Memory B cell (primary cell): ENCODE measurements around the gene BAD.

Experiments used
- ATAC-seq: fragments of 150-1000 bp; cut with Tn5 transposase; 2 replicates; pipeline ENCODE4 v1.10.0; 2021; ENCODE audit warnings: low read depth, mild to moderate bottlenecking, moderate library complexity
- DNase-seq, 2 donors: peaks; one replicate each; pipeline ENCODE4 v3.0.0; 2022; ENCODE audit warnings: low spot score in 2 of 2
- H3K27ac Mint-ChIP-seq: one replicate; pipeline ENCODE4 v1.8.0; 2022; ENCODE audit warnings: mild to moderate bottlenecking, moderate library complexity, mixed read lengths
- H3K27me3 Mint-ChIP-seq: one replicate; pipeline ENCODE4 v1.8.0; 2022; ENCODE audit warnings: mixed read lengths
- H3K36me3 Mint-ChIP-seq: one replicate; pipeline ENCODE4 v1.8.0; 2022; ENCODE audit warnings: mild to moderate bottlenecking, mixed read lengths
- H3K4me1 Mint-ChIP-seq: one replicate; pipeline ENCODE4 v1.8.0; 2022; ENCODE audit warnings: mixed read lengths
- H3K4me3 Mint-ChIP-seq: one replicate; pipeline ENCODE4 v1.8.0; 2022; ENCODE audit warnings: mild to moderate bottlenecking, moderate library complexity, mixed read lengths
- H3K9me3 Mint-ChIP-seq: one replicate; pipeline ENCODE4 v1.8.0; 2022; ENCODE audit warnings: mixed read lengths

BAD gene

DNA sequence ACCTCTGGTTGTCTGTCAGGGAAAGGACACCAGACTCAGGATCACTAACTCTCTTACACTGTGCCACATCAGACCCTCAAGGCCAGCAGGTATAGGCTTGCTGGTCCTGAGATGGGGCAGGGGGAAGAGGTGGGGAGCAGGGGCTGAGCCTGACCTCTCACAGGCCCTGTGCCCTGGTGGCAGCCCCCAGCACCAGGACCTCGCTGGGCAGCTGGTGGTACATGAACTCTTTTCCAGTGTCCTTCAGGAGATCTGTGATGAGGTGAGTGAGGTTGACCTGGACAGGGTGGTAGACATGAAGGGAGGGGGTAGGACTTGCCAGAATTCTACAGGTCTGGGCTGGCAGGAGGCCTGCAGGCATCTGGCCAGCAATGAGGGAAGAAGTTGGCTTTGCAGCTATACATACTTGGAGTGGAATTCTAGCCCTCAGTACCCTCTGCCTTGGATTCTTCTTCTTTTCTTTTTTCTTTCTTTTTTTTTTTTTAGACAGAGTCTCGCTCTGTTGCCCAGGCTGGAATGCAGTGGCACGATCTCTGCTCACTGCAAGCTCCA lies 57.0 kb downstream of the BAD start:
- H3K4me3 Mint-ChIP-seq = peak overlapping the region; percentile 94
- no peaks in the 10 kb centered on the region for H3K9me3 Mint-ChIP-seq
- H3K27me3 Mint-ChIP-seq = no peaks in the 10 kb centered on the region
- no peaks in the 10 kb centered on the region for H3K36me3 Mint-ChIP-seq
- ATAC-seq (no peak), DNase-seq (no peak)
- peaks cover 37% of the 10 kb centered on the region for H3K4me1 Mint-ChIP-seq
- H3K27ac Mint-ChIP-seq = peak overlapping the region; percentile 89

DNA sequence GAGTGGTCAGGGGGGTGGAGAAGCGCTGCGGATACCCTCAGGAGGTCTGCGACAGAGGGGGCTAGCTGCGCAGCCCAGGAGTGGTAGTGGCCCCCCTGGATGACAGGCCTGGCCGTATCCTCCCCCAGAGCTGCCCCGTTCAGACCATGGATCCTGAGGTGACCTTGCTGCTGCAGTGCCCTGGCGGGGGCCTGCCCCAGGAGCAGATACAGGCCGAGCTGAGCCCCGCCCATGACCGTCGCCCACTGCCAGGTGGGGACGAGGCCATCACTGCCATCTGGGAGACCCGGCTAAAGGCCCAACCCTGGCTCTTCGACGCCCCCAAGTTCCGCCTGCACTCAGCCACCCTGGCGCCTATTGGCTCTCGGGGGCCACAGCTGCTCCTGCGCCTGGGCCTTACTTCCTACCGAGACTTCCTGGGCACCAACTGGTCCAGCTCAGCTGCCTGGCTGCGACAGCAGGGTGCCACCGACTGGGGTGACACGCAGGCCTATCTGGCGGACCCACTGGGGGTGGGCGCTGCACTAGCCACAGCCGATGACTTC lies 57.9 kb downstream of the BAD start:
- H3K36me3 Mint-ChIP-seq = no peaks in the 10 kb centered on the region
- DNase-seq = peak in 1 of 2 donors; percentile 56

DNA sequence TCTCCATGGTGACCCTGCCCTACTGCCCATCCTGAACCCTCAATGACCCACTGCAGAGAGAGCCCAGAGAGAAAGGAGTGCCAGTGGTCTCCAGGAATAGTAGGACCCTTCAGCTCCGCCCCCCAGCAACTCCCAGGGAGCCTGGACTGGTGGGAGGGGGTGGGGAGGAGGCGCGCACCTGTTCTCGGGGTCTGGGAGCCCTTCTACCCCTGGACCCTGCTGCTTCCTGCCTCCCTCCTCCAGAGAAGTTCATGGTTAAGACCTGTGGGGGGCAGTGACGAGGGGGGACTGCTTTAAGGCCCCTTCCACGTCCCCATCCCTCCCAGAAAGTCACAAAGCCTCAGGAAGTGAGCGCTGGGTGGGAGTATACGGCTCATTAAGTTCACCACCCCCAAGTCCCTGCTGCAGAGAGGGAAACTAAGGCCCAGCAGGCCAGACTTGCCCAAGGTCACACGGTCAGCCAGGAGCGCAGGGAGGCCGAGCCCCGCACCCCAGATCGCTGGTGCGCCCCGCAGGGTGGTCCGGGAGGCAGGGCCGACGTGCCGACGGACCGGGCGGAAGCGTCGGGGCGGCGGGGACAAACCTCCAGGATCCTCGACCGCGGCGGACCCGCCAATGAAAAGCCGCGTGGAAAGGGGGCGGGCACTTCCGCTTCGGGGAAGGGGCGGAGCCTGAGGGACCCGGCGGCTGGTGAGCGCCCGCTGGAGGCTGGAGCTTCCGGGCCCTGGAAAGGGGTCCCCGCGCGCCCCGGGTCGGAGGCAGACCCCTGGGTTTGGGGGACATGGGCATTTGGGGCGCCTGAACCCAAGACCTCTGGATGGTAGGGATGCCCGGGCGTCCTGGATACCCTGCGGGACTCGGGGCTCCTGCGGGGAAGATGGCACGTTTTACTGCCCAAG lies 58.6 kb downstream of the BAD start, which contains the start of the genes NUDT22 and TRPT1:
TSS of gene NUDT22 (plus strand) at position 667 of the 899 bp plus-strand sequence. CDS start 379 bp downstream, outside the sequence.
TSS of gene TRPT1 (minus strand) at position 579 of the 899 bp plus-strand sequence. CDS start at position 253, 326 bp downstream.
- peak; percentile 62 for ATAC-seq
- Mint-ChIP-seq H3K9me3 (no peaks in the 10 kb centered on the region), H3K27me3 (no peaks in the 10 kb centered on the region), H3K36me3 (peaks cover 2% of the 10 kb centered on the region), H3K4me3 (peak within 1 kb of the TSS; percentile 94), H3K4me1 (peaks cover 29% of the 10 kb centered on the region), H3K27ac (peak within 1 kb of the TSS; percentile 89)
- peak; percentile 86 to 88 for DNase-seq

More for the DNA sequence above, 57.9 kb downstream of the BAD start:
- Mint-ChIP-seq H3K9me3 (no peaks in the 10 kb centered on the region), H3K4me3 (peak overlapping the region; percentile 94), H3K27ac (peak overlapping the region; percentile 89), H3K27me3 (no peaks in the 10 kb centered on the region), H3K4me1 (peaks cover 33% of the 10 kb centered on the region)
- peak; percentile 26 for ATAC-seq

DNA sequence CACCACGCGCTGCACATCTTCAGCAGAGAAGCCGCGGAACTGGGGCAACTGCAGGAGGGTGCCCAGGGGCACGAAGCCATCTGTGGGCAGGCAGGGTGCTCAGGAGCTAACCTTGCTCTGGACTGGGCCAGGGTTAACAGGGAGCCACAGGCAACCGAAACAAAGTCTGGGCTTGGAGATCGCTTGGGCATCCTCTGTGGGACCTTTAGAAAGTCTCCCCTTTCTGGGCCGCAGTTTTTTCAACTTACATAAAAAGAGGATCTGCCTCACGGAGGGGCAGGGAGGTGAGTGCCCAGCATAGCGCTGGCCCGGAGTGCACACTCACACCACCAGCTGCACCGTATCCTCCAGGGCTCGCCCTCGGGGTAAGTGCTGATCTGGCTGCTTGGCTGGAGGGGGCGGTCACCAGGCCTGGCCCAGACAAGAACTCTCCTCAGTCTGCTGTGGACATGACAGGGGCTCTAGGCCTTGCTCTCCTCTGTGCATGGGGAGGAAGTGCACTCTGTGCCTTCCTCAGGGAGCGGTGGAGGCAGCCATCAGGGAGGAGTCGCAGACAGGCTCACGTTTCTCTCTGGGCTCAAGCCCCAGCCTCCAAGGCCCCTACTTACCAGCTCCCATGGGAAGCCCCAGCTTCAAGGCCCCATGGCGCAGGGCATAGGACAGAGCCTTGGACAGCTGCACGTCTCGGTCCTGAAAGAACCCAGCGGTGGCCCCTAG lies 59.4 kb downstream of the BAD start:
- ATAC-seq = no peak
- no peaks in the 10 kb centered on the region for H3K27me3 Mint-ChIP-seq
- H3K9me3 Mint-ChIP-seq = no peaks in the 10 kb centered on the region
- DNase-seq = peak in 1 of 2 donors; percentile 16
- peak overlapping the region; percentile 89 for H3K27ac Mint-ChIP-seq
- peak overlapping the region; percentile 94 for H3K4me3 Mint-ChIP-seq
- H3K36me3 Mint-ChIP-seq = peaks cover 2% of the 10 kb centered on the region
- H3K4me1 Mint-ChIP-seq = peaks cover 28% of the 10 kb centered on the region

DNA sequence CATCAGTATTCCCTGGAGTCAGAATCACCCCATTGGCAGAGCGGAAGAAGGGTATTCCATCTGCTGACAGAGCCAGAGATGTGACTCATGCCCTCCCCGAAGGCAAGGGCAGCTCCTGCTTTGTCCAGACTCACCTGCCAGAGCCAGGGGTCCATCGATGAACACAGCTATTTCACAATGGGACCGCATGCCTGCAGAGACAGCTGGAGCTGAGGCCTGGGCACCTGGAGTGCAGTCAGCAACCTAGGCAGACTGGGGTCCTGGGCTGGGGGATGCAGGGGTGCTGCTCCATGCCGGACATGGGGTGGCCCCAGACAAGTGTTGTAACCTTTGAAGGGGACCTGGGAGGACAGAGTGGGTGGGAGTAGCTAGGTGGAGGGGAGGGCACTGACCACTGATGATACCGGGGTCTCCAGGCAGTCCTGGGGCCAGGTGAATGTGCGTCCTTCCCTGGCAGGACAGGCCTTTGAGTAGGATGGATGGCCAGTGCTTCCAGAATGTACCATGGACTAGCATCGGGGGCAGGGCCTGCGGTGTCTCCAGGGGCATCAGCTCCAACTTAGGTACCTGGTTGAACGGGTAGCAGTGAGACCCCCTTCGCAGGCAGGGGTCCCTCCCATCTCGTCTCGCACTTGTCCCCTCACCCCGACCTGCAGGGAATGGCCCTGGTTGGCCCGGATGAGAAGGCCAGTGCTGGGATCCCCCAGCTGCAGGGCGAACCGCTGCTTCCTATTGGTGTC lies 60.1 kb downstream of the BAD start:
- H3K27me3 Mint-ChIP-seq = no peaks in the 10 kb centered on the region
- DNase-seq (no peak), ATAC-seq (no peak)
- peaks cover 24% of the 10 kb centered on the region for H3K4me1 Mint-ChIP-seq
- H3K4me3 Mint-ChIP-seq = peak overlapping the region; percentile 53
- H3K27ac Mint-ChIP-seq = no peak overlapping the region
- peaks cover 2% of the 10 kb centered on the region for H3K36me3 Mint-ChIP-seq
- H3K9me3 Mint-ChIP-seq = no peaks in the 10 kb centered on the region

DNA sequence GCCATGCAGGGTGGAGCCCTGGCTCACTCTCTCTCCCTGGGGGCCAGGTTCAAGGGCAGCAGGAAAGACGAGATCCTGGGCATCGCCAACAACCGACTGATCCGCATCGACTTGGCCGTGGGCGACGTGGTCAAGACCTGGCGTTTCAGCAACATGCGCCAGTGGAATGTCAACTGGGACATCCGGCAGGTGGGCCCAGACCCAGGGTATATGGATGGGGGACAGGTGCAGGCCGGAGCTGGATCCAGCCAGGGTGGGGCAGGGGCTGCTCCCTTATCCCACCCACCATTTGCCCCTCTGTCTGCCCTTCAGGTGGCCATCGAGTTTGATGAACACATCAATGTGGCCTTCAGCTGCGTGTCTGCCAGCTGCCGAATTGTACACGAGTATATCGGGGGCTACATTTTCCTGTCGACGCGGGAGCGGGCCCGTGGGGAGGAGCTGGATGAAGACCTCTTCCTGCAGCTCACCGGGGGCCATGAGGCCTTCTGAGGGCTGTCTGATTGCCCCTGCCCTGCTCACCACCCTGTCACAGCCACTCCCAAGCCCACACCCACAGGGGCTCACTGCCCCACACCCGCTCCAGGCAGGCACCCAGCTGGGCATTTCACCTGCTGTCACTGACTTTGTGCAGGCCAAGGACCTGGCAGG lies 61.3 kb downstream of the BAD start:
- Mint-ChIP-seq H3K4me1 (peaks cover 22% of the 10 kb centered on the region), H3K27ac (no peak overlapping the region), H3K9me3 (no peaks in the 10 kb centered on the region), H3K36me3 (peaks cover 6% of the 10 kb centered on the region), H3K27me3 (no peaks in the 10 kb centered on the region), H3K4me3 (no peak overlapping the region)
- no peak for ATAC-seq
- DNase-seq = no peak

DNA sequence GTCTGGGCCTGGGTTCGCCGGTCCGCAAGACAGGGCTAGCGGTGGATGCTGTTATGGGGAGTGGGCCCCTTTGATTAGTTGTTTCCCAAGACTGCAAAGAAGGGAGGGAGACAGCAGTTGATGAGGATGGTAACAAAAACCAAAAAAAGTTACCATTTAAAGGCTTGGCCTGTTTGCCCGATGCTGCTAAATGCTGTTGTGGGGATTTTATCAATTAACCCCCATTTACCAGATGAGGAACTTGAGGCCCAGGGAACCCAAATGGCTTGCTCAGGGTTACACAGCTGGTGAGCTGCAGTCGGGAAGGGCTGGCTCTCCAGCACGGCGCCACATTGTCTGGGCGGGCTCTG lies 61.8 kb downstream of the BAD start:
- no peaks in the 10 kb centered on the region for H3K9me3 Mint-ChIP-seq
- H3K36me3 Mint-ChIP-seq = peaks cover 6% of the 10 kb centered on the region
- H3K4me3 Mint-ChIP-seq = no peak overlapping the region
- no peak overlapping the region for H3K27ac Mint-ChIP-seq
- H3K27me3 Mint-ChIP-seq = no peaks in the 10 kb centered on the region
- ATAC-seq (no peak), DNase-seq (no peak)
- peaks cover 20% of the 10 kb centered on the region for H3K4me1 Mint-ChIP-seq

DNA sequence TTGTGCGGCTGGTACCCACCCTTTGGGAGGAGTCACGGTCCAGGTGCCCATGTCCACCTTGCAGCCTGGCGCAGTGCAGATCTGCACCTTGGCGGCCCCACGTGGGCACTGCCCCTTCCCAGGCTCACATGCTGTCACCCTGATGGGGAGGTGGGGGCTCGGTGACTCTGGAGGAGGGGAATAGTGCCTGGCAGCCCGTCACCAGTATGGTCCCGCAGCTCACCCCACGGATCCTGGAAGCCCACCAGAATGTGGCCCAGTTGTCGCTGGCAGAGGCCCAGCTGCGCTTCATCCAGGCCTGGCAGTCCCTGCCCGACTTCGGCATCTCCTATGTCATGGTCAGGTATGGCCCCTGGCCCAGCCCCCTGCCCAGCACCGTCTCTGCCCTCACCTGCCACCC lies 63.7 kb downstream of the BAD start:
- H3K27ac Mint-ChIP-seq = no peak overlapping the region
- H3K9me3 Mint-ChIP-seq = no peaks in the 10 kb centered on the region
- H3K4me1 Mint-ChIP-seq = peaks cover 11% of the 10 kb centered on the region
- no peak overlapping the region for H3K4me3 Mint-ChIP-seq
- peaks cover 10% of the 10 kb centered on the region for H3K36me3 Mint-ChIP-seq
- DNase-seq = peak in 1 of 2 donors; percentile 11
- H3K27me3 Mint-ChIP-seq = no peaks in the 10 kb centered on the region
- ATAC-seq = no peak

DNA sequence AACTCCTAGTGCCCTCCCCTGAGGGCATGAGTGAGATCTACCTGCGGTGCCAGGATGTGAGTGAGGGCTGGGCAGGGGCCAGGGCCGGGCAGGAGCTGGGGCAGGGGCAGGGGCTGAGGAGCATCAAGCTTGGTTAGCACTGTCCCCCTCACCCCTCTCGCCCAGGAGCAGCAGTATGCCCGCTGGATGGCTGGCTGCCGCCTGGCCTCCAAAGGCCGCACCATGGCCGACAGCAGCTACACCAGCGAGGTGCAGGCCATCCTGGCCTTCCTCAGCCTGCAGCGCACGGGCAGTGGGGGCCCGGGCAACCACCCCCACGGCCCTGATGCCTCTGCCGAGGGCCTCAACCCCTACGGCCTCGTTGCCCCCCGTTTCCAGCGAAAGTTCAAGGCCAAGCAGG lies 64.2 kb downstream of the BAD start:
- Mint-ChIP-seq H3K27ac (no peak overlapping the region), H3K36me3 (peaks cover 11% of the 10 kb centered on the region), H3K27me3 (no peaks in the 10 kb centered on the region), H3K9me3 (no peaks in the 10 kb centered on the region), H3K4me1 (peaks cover 9% of the 10 kb centered on the region), H3K4me3 (no peak overlapping the region)
- ATAC-seq (no peak), DNase-seq (no peak)
